Hindlimb muscle (tissue), 1 donor: Measurements from ENCODE around the gene EMC1. TPM values are rescaled to one million over a fixed set of nuclear protein-coding genes. Genes with fewer than 3 reads are reported as not detected.
"Not testable (repeated sequence)": the region's sequence is repeated elsewhere in the genome, so short reads cannot be mapped to it uniquely, and the experiment has no call there.

Experiments used
- DNase-seq: peaks from one replicate; pipeline ENCODE4 v3.0.0-alpha.2; 2013
- polyA plus RNA-seq: library from polyadenylated mRNA; unstranded; fragments of 120-200 nt; gene quantifications from one replicate; pipeline ENCODE4 v1.2.1, GENCODE V29; 2013; ENCODE audit not compliant: insufficient read length

EMC1 gene
- polyA plus RNA-seq, 1 donor: 41.5 TPM

GRCh38 chr1:19216585-19216984 is 34.7 kb downstream of the EMC1 start:
- not testable (repeated sequence) for DNase-seq

DNA sequence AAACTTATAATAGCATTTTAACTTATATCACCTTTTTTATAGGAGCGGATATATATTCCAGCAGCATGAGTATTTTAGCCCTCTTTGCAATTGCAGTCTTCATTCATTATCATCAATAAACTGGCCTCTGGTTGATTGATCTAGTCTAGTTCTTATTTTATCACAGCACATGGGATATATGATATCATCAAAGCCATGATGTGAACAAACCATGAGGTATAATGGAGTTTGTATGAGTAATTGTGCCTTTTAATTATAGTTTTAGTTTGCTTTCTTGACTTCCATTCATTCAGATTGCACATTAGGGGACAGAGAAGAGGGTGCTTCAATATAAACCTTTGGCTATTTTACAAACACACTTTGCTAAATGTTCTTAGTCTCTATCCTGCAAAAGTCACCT is 37.7 kb downstream of the EMC1 start:
- DNase-seq: no peak

DNA sequence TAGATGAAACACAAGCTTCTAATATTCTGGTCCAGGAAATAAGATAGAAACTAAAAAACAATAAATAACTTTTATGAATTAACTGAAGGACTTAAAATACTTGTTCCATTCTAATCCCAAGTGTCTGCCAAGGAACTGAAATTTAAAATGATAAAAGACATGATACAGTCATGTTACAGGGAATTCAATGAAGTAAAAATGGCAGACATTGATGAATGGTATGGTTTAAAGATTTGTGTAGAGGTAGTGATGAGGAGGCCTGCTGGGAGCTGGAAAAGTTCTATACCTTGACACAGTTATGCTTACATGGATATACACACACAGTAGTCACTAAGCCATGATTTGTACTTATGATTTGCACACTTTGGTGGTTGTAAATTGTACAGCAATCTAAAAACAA is 39.2 kb downstream of the EMC1 start:
- DNase-seq: no peak

DNA sequence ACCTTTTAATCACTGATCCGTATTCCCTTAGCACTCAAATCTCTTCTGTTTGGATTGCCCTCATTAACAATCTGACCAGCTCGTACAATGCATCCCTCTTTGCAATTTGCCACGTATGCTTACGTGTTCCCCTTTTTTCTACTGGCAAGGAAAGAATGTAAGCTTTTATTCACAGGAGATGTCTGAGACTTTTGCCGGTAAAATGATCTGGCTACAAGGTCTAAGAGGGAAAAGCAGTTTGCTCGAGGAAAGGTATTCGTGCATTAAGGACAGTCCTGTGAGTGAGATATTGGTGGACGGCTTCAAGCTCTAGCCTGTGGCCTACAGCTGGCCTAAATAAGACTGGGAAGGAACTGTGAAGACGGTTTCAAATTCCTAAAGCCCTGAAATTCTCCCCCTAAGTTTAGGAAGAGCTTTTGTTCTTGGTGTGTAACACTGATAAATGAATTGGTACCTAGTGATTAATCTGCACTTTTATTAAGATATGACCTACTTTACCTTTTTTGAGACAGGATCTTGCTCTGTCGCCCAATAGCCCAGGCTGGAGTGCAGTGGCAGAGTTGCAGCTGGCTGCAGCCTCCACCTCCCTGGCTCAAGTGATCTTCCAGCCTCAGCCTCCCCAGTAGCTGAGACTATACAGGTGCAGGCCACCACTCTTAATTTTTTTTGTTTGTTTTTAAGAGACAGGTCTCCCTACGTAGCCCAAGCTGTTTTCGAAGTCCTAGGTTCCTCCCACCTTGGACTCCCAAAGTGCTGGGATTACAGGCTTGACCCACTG is 40.4 kb downstream of the EMC1 start:
- DNase-seq: no peak

GRCh38 chr1:19209990-19210771 is 41.1 kb downstream of the EMC1 start, which contains the start of gene UBR4:
Gene UBR4, minus strand, starts transcription at chr1:19210266. Its CDS starts 18 bp downstream, at chr1:19210248.
- peak; percentile 97 for DNase-seq

DNA sequence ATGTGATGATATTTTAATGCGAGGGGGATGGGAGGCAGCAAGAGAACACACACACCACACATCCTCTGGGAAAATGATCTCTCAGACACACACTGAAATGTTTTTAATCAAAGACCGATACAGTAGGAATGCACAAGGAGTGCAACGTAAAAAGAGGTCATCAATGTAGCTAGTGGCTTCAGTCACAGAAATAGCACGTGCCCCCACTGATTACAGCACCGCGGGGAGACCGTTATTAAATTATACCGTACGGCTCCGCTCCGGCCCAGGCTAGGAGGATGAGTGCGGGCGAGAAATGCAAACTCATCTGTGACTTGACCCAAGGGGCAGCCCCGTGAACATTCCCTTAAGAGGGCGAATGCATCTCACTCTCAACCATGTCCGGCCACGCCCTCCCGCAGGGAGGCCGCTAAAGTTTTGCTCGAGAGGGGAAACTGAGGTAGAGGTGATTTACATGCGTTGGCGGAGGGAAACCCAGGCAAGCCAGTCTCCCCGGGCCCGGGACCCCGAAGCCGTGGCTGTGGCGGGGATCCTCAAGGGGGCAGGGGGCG is 41.8 kb downstream of the EMC1 start:
- peak; percentile 41 for DNase-seq

GRCh38 chr1:19208710-19209438 is 42.5 kb downstream of the EMC1 start:
- no peak for DNase-seq

DNA sequence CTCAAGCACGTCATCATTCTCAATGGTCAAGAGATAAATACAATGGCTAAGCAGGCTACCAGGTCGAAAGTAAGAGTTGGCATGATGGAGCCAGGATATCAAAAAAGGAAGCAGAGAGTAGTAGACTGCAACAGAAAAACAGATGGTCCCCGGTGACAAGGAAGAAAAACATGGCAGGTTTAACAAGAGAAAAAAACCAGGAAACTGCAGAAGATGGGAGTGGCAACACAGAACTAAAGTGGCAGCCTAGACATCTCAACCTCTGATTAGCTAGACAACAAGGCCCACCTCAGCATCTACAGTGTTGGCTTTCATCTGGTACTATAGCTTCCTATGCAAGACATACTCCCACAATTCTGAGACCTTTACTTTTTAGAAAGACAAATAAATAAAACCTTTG is 44.4 kb downstream of the EMC1 start:
- no peak for DNase-seq

DNA sequence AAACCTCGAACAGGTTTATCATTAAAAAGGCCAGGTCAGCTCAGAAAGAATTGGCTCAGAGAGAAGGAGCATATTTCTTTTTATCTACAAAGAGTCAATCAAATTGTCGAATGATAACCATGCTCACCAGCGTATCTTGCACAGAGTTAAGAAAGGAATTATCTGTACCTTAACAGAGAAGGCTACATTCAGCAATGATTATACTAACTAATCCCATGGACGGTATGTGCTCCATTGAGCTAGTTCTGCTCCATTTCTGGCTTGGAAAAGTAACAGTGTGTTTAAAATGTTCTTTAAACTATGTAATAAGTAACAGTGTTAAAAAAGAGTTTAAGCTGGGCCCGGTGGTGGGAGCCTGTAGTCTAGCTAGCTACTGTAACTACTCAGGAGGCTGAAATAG is 45.5 kb downstream of the EMC1 start:
- no peak for DNase-seq

- no peak for DNase-seq
Observed at GRCh38 chr1:19205403-19205802, 45.9 kb downstream of the EMC1 start.

- no peak for DNase-seq
Observed at GRCh38 chr1:19204446-19205266, 46.7 kb downstream of the EMC1 start.

- DNase-seq: no peak
Observed at GRCh38 chr1:19203440-19203839, 47.9 kb downstream of the EMC1 start.

- no peak for DNase-seq
Observed at GRCh38 chr1:19202396-19202795, 48.9 kb downstream of the EMC1 start.

DNA sequence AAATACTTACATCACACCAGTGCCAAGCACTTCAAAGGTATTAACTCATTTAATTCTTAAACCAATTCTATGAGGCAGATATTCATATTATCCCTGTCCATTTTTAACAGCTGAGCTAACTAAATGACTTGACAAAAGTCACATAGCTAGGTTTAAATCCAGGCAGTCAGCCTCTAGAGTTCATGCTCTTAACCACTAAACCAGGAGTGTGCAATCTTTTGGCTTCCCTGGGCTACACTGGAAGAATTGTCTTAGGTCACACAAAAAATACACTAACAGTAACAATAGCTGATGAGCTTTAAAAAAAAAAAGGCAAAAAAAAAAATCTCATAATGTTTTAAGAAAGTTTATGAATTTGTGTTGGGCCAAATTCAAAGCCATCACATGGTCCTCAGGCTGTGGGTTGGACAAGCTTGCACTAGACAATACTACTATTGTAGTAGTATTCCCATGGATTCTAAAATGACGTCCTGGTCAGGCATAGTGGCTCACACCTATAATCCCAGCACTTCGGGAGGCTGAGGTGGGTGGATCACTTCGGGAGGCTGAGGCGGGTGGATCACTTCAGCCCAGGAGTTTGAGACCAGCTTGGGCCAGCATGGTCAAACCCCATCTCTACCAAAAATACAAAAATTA is 51.2 kb downstream of the EMC1 start:
- no peak for DNase-seq

- no peak for DNase-seq
Observed at GRCh38 chr1:19199329-19199968, 51.9 kb downstream of the EMC1 start.

- DNase-seq: no peak
Observed at GRCh38 chr1:19198820-19199219, 52.5 kb downstream of the EMC1 start.

- DNase-seq: no peak
Observed at GRCh38 chr1:19197845-19198244, 53.5 kb downstream of the EMC1 start.

DNA sequence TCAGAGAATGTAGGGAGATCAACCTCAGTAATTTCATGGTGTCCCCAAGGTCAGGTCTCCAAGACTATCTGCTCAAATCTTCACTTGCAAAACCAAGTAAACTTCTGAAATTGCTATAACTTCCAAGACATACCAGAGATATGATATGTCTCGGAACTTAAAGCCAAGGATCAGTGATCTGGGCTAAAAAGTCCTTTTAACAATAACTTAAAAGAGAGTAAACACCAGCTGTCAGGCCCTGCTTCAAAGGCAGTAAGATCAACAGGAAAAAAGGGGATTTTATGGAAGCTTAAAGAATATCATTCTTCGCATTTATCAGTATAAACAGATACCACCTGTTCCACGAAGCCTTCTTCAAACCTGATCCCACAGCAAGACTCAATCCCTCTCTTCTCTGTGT is 55.0 kb downstream of the EMC1 start:
- DNase-seq: no peak

DNA sequence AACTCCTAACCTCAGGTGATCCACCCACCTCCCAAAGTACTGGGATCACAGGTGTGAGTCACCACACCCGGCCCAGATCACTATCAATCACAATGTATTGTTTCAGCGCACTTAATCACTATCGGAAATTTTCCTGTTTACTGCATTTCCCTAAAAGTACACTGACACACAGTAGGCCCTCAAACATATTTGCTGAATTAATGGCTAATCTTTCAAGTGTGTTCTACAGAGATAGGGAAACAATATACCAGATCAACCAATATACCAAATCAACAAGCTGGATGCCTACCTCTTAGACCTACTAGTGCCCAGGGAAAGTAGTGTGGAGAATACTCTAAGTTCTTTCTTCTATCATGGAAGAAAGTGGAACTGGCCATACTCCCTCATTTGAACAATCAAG is 58.3 kb downstream of the EMC1 start:
- no peak for DNase-seq

DNA sequence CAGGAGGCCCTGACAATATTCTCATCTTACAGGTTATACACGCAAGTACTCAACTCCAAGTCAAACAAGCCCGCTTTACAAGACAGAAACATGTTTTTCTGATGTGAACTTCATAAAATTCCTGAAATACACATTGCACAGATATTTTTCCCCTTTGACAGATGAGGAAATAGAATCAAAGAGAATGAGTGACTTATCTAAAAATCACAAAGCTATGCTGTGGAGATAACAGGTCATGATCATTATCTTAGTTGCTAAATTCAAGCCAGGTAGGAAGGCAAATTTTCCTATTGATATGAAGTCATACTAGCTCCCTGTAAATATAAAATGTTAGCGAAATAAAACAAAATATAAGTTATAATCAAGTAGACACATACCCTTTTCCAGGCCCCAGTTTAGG is 59.5 kb downstream of the EMC1 start:
- no peak for DNase-seq

- DNase-seq: no peak
Observed at GRCh38 chr1:19190468-19190867, 60.9 kb downstream of the EMC1 start.
